Right lobe of liver (tissue), 6 donors: ENCODE results near the gene IGF2BP3. TPM values are rescaled to one million over a fixed set of nuclear protein-coding genes. Genes with fewer than 3 reads are reported as not detected.

ENCODE experiments used
- ATAC-seq, 4 donors: fragments of 200-7000 bp; cut with Tn5 transposase; one replicate each; pipeline ENCODE4 v1.9.1; 2020; ENCODE audit warnings: mild to moderate bottlenecking in 4 of 4, moderate library complexity in 4 of 4
- DNase-seq, 3 donors: peaks; one replicate each; pipeline ENCODE4 v3.0.0-alpha.2; 2020
- H3K27ac ChIP-seq, 3 donors: fragments of 200-600 bp; one replicate each; pipeline ENCODE4 v1.8.0; 2022
- H3K27me3 ChIP-seq, 2 donors: fragments of 200-600 bp; one replicate each; pipeline ENCODE4 v1.8.0; 2022
- H3K36me3 ChIP-seq, 4 donors: fragments of 200-600 bp; sonication (generic) in 1 of 4; one replicate each; pipeline versions ENCODE4 v1.5.1 to v1.8.0; 2017 to 2022; ENCODE audit warnings: control low read depth in 1 of 4
- H3K4me1 ChIP-seq, 4 donors: fragments of 200-600 bp; sonication (generic) in 1 of 4; one replicate each; pipeline versions ENCODE4 v1.5.1 to v1.8.0; 2017 to 2022; ENCODE audit warnings: control low read depth in 1 of 4
- H3K4me3 ChIP-seq, 3 donors: fragments of 200-600 bp; one replicate each; pipeline ENCODE4 v1.8.0; 2022
- H3K9me3 ChIP-seq, 4 donors: fragments of 200-600 bp; sonication (generic) in 1 of 4; one replicate each; pipeline versions ENCODE4 v1.5.1 to v1.8.0; 2017 to 2022; ENCODE audit warnings: control low read depth in 1 of 4
- CTCF ChIP-seq, 4 donors: fragments of 200-600 bp in 3 of 4; fragments of 450-650 bp in 1 of 4; IDR thresholded peaks; one replicate each; pipeline versions ENCODE4 v1.5.1 to v1.8.0; 2016 to 2022; ENCODE audit warnings: antibody characterized with exemption in 4 of 4, mild to moderate bottlenecking in 2 of 4
- POLR2A ChIP-seq: fragments of 450-650 bp; IDR thresholded peaks from one replicate; pipeline ENCODE4 v1.6.1; 2017; ENCODE audit warnings: antibody characterized with exemption, mild to moderate bottlenecking
- WGBS: methylation state at CpG from one replicate; pipeline ENCODE4 v1.1.6; 2018; ENCODE audit warnings: low coverage, low lambda C conversion rate; ENCODE audit not compliant: insufficient coverage; ENCODE audit errors: missing lambda C conversion rate; 5-methylcytosine and 5-hydroxymethylcytosine counted together
- intact Hi-C, 2 donors: fragments of 100-400 bp; cut with DNase I; formaldehyde crosslinking; loops; one replicate each; pipeline versions ENCODE4 v1.11.2 to v1.14.1; 2022
- total RNA-seq, 6 experiments: library from RNA; depleted of rRNA in 2 of 6; stranded (reverse); fragments of >200 nt in 2 of 6; fragmentation: NEBNext Ultra II Directional in 3 of 6; extraction: Animal tissue kit (Norgen Biotek cat#: 25700) in 3 of 6; gene quantifications; one replicate each; pipeline versions ENCODE4 v1.1.0 to v1.2.4, GENCODE V29; 2016 to 2023
- donor health status: DM: no; HTN: yes; CAD: no.
- donor health status: DM: no; HTN: no; CAD: no.
- donor health status: DM: no; HTN: no; CAD: no.
- donor health status: DM: no; HTN: yes; CAD: no.
- donor health status: DM: no; HTN: yes; CAD: no.

The IGF2BP3 gene
- total RNA-seq, 6 experiments from 2014 or later: 0.12 to 0.64 (median 0.19) TPM; not detected in 1

GRCh38 chr7:23474829-23475575 lies 4.7 kb upstream of the IGF2BP3 start:
- TF ChIP-seq CTCF (IDR thresholded peaks at IDR 0.05) (no peak), POLR2A (no peak)
- intact Hi-C loops: no loop called here
- Histone ChIP-seq H3K36me3 (no peaks in the 10 kb centered on the region), H3K27me3 (peaks cover 20 to 90% of the 10 kb centered on the region in 2 donors), H3K4me3 (peak overlapping the region in 1 of 3 donors; percentile 40), H3K4me1 (peaks cover 0 to 21% (median 7%) of the 10 kb centered on the region in 4 donors), H3K9me3 (no peaks in the 10 kb centered on the region), H3K27ac (no peak overlapping the region)
- DNase-seq: no peak
- ATAC-seq: no peak
- WGBS: 3% methylated on average over 15 of the region's 15 CpGs

- 3% methylated on average over 28 of the region's 66 CpGs for WGBS
- Histone ChIP-seq H3K4me3 (peak overlapping the region in 2 of 3 donors; percentile 25 to 40), H3K27ac (no peak overlapping the region)
These were observed 4.0 kb upstream of the IGF2BP3 start for GRCh38 chr7:23474094-23474828.

DNA sequence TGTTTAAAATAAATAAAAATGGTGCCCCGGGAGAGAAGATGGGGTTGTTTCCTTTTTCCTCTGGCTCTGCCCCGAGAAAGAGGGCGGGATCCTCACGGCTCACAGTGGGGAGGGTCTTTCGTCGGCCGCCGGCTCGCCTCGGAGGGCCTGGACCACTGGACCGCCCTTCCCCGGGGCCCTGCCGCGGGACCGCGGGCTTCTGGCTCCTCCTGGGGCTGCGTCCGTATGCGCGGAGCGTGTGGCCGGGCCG lies 3.5 kb upstream of the IGF2BP3 start:
- intact Hi-C loops: no loop called here
- Histone ChIP-seq H3K4me1 (peaks cover 0 to 34% (median 12%) of the 10 kb centered on the region in 4 donors), H3K27ac (no peak overlapping the region), H3K4me3 (peak overlapping the region in 2 of 3 donors; percentile 25 to 40), H3K9me3 (no peaks in the 10 kb centered on the region), H3K27me3 (peaks cover 20 to 97% of the 10 kb centered on the region in 2 donors), H3K36me3 (no peaks in the 10 kb centered on the region)
- ATAC-seq (no peak), DNase-seq (no peak)
- WGBS: 0% methylated on average over 3 of the region's 23 CpGs
- TF ChIP-seq POLR2A: no peak
- no peak for TF ChIP-seq CTCF (IDR thresholded peaks at IDR 0.05)

More at GRCh38 chr7:23474094-23474828, 4.0 kb upstream of the IGF2BP3 start:
- intact Hi-C loops: no loop called here
- Histone ChIP-seq H3K36me3 (no peaks in the 10 kb centered on the region), H3K9me3 (no peaks in the 10 kb centered on the region), H3K4me1 (peaks cover 0 to 29% (median 10%) of the 10 kb centered on the region in 4 donors), H3K27me3 (peaks cover 20 to 97% of the 10 kb centered on the region in 2 donors)
- peak; percentile 73 to 88 (median 84) for DNase-seq
- no peak for TF ChIP-seq CTCF (IDR thresholded peaks at IDR 0.05)
- peak; percentile 79 to 96 (median 92) for ATAC-seq

DNA sequence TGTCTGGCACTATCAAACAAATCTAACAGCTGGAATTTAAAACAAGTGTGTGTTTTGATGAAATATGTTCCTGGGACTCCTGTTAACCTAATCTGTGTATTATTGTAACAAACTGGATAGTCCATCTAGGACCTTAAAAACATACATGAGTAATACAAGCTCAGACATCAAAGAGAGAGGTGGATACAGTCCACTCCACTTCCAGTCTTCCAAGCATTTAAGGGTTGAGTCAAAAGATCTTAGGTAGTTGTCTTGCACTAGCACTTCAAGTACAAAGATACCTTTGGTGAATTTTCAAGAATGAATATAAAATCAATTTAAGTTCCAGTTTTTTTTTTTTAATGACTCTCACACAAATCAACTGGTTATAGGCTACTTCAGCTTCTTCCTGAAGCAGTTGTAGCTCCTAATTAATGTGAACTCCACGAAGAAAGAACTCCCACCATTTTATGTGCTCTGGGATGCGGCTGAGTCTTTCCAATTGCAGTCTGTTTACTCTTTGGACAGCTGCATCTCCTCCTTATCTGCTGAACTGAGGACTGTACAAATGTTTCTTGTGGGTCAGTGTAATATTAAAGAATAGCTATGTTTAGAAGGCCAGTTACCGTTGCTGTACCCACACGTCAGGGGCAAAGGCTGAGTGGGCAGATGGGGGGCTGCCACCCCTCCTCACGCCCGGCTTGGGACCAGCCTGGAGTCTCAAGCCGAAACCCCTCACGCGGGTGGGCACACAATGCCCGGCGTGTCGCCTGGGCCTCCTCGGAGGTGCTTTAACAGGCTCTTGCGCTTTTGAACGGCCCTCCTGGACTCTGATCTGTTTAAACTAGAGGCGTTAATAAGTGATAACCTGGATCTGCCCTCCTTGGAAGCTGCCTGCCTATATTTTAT lies 2.9 kb upstream of the IGF2BP3 start:
- H3K4me3 ChIP-seq: peak overlapping the region in 1 of 3 donors; percentile 40
- no peak for DNase-seq
- 7% methylated on average over 7 of the region's 16 CpGs for WGBS
- H3K27me3 ChIP-seq: peaks cover 20 to 95% of the 10 kb centered on the region in 2 donors
- no peaks in the 10 kb centered on the region for H3K9me3 ChIP-seq
- H3K4me1 ChIP-seq: peaks cover 0 to 39% (median 13%) of the 10 kb centered on the region in 4 donors
- ATAC-seq: peak in 1 of 4 donors; percentile 42
- TF ChIP-seq POLR2A (no peak), CTCF (IDR thresholded peaks at IDR 0.05) (no peak)
- intact Hi-C loops: no loop called here
- H3K27ac ChIP-seq: no peak overlapping the region
- no peaks in the 10 kb centered on the region for H3K36me3 ChIP-seq
